ENCODE results near the gene ARHGAP23. TPM values are rescaled to one million over a fixed set of nuclear protein-coding genes. Genes with fewer than 3 reads are reported as not detected.
"Not testable (repeated sequence)": the region's sequence is repeated elsewhere in the genome, so short reads cannot be mapped to it uniquely, and the experiment has no call there.

The ARHGAP23 gene
- total RNA-seq, 2 donors from 2014 or later, result 9.4 to 18.0 TPM

GRCh38 chr17:38510421-38511149 lies 82.3 kb downstream of the ARHGAP23 start:
- H3K9ac ChIP-seq (ENCODE audit: extremely low read depth, low read length, poor library complexity, severe bottlenecking), result no peak overlapping the region
- H3K4me3 ChIP-seq (ENCODE audit: low read length), result peak overlapping the region; percentile 23
- TF ChIP-seq CTCF (conservative IDR thresholded peaks at IDR 0.05), result peak; percentile 52
- DNase-seq, result peak; percentile 90
- Mint-ChIP-seq H3K4me1 (peaks cover 14% of the 10 kb centered on the region), H3K27me3 (ENCODE audit: insufficient read depth) (peaks cover 47% of the 10 kb centered on the region), H3K36me3 (ENCODE audit: low read depth) (no peaks in the 10 kb centered on the region), H3K4me3 (peak overlapping the region; percentile 42), H3K27ac (no peak overlapping the region), H3K9me3 (no peaks in the 10 kb centered on the region)
- no peak overlapping the region for H3K27ac ChIP-seq (ENCODE audit: low read depth, low read length)
- H3K36me3 ChIP-seq (ENCODE audit: control insufficient read depth, insufficient read depth, low read length), result no peaks in the 10 kb centered on the region
- WGBS, 2 experiments (ENCODE audit: insufficient coverage in 1 of 2, insufficient read length in 1 of 2), result 1 to 2% methylated on average over 15 to 86 of the region's 86 CpGs
- H3K9me3 ChIP-seq (ENCODE audit: control insufficient read depth, low read length), result no peaks in the 10 kb centered on the region
- no peaks in the 10 kb centered on the region for H3K4me1 ChIP-seq (ENCODE audit: control insufficient read depth, insufficient read depth, low read length)
- H3K27me3 ChIP-seq (ENCODE audit: control insufficient read depth, insufficient read depth, low read length, poor library complexity, severe bottlenecking), result peaks cover 35% of the 10 kb centered on the region

GRCh38 chr17:38511150-38512108 lies 83.2 kb downstream of the ARHGAP23 start:
- Mint-ChIP-seq H3K36me3 (ENCODE audit: low read depth) (no peaks in the 10 kb centered on the region), H3K27me3 (ENCODE audit: insufficient read depth) (peaks cover 48% of the 10 kb centered on the region), H3K9me3 (no peaks in the 10 kb centered on the region), H3K27ac (no peak overlapping the region), H3K4me1 (peaks cover 11% of the 10 kb centered on the region), H3K4me3 (peak overlapping the region; percentile 42)
- DNase-seq, result peak; percentile 64
- Histone ChIP-seq H3K36me3 (ENCODE audit: control insufficient read depth, insufficient read depth, low read length) (no peaks in the 10 kb centered on the region), H3K4me3 (ENCODE audit: low read length) (no peak overlapping the region), H3K9me3 (ENCODE audit: control insufficient read depth, low read length) (no peaks in the 10 kb centered on the region), H3K27ac (ENCODE audit: low read depth, low read length) (no peak overlapping the region), H3K9ac (ENCODE audit: extremely low read depth, low read length, poor library complexity, severe bottlenecking) (no peak overlapping the region), H3K27me3 (ENCODE audit: control insufficient read depth, insufficient read depth, low read length, poor library complexity, severe bottlenecking) (peaks cover 35% of the 10 kb centered on the region), H3K4me1 (ENCODE audit: control insufficient read depth, insufficient read depth, low read length) (no peaks in the 10 kb centered on the region)
- 28 to 44% methylated on average over 4 to 13 of the region's 15 CpGs for WGBS, 2 experiments (ENCODE audit: insufficient coverage in 1 of 2, insufficient read length in 1 of 2)
- no peak for TF ChIP-seq CTCF (conservative IDR thresholded peaks at IDR 0.05)

- Mint-ChIP-seq H3K27me3 (ENCODE audit: insufficient read depth) (peaks cover 49% of the 10 kb centered on the region), H3K4me3 (no peak overlapping the region), H3K4me1 (peaks cover 11% of the 10 kb centered on the region), H3K9me3 (no peaks in the 10 kb centered on the region), H3K27ac (no peak overlapping the region), H3K36me3 (ENCODE audit: low read depth) (no peaks in the 10 kb centered on the region)
- Histone ChIP-seq H3K9me3 (ENCODE audit: control insufficient read depth, low read length) (no peaks in the 10 kb centered on the region), H3K27ac (ENCODE audit: low read depth, low read length) (no peak overlapping the region), H3K27me3 (ENCODE audit: control insufficient read depth, insufficient read depth, low read length, poor library complexity, severe bottlenecking) (peaks cover 35% of the 10 kb centered on the region), H3K36me3 (ENCODE audit: control insufficient read depth, insufficient read depth, low read length) (no peaks in the 10 kb centered on the region), H3K4me3 (ENCODE audit: low read length) (no peak overlapping the region), H3K9ac (ENCODE audit: extremely low read depth, low read length, poor library complexity, severe bottlenecking) (no peak overlapping the region), H3K4me1 (ENCODE audit: control insufficient read depth, insufficient read depth, low read length) (no peaks in the 10 kb centered on the region)
- no peak for DNase-seq
- no peak for TF ChIP-seq CTCF (conservative IDR thresholded peaks at IDR 0.05)
- 88 to 91% methylated on average over 8 to 12 of the region's 13 CpGs for WGBS, 2 experiments (ENCODE audit: insufficient coverage in 1 of 2, insufficient read length in 1 of 2)
Observed at GRCh38 chr17:38512473-38513058, 84.3 kb downstream of the ARHGAP23 start.

GRCh38 chr17:38526526-38526925 lies 98.3 kb downstream of the ARHGAP23 start:
- H3K4me1 Mint-ChIP-seq; H3K27ac Mint-ChIP-seq; H3K36me3 Mint-ChIP-seq (ENCODE audit: low read depth); H3K4me1 ChIP-seq (ENCODE audit: control insufficient read depth, insufficient read depth, low read length); H3K27me3 ChIP-seq (ENCODE audit: control insufficient read depth, insufficient read depth, low read length, poor library complexity, severe bottlenecking); H3K9me3 ChIP-seq (ENCODE audit: control insufficient read depth, low read length); H3K4me3 Mint-ChIP-seq; H3K27ac ChIP-seq (ENCODE audit: low read depth, low read length); H3K9ac ChIP-seq (ENCODE audit: extremely low read depth, low read length, poor library complexity, severe bottlenecking); H3K36me3 ChIP-seq (ENCODE audit: control insufficient read depth, insufficient read depth, low read length); H3K4me3 ChIP-seq (ENCODE audit: low read length); H3K9me3 Mint-ChIP-seq: not testable (repeated sequence)
- peak; percentile 38 for DNase-seq
- H3K27me3 Mint-ChIP-seq (ENCODE audit: insufficient read depth), result peaks cover 28% of the 10 kb centered on the region
- 84 to 95% methylated on average over 5 to 6 of the region's 8 CpGs for WGBS, 2 experiments (ENCODE audit: insufficient coverage in 1 of 2, insufficient read length in 1 of 2)

Measured in endodermal cell (in vitro differentiated cells).